HCT116 (cell line): ENCODE measurements around the gene DCTN3. TPM values are rescaled to one million over a fixed set of nuclear protein-coding genes. Genes with fewer than 3 reads are reported as not detected.

Experiments used
- ATAC-seq: fragments of 200-7000 bp; cut with Tn5 transposase; 2 replicates; pipeline ENCODE4 v1.9.1; 2020; ENCODE audit warnings: mild to moderate bottlenecking, moderate library complexity
- BruUV-seq: library from RNA; stranded (reverse); fragments of 400-500 nt; replicated peaks from 2 replicates; lab custom pipeline; 2021; lab: Mats Ljungman, UMichigan
- CTCF ChIA-PET: fragments of 300-600 bp; sonication (Branson Sonifier 250); formaldehyde crosslinking; loops from one replicate; lab custom pipeline; 2021; ENCODE audit warnings: antibody characterized with exemption; lab: Charles Lee
- POLR2A ChIA-PET: fragments of 300-600, 350-600 bp; sonication (Branson Sonifier 250); formaldehyde crosslinking; loops from one replicate; lab custom pipeline; 2021; ENCODE audit warnings: antibody characterized with exemption; lab: Charles Lee
- RAD21 ChIA-PET, 2 experiments: fragments of 300-600 bp; sonication (Branson Sonifier 250); formaldehyde crosslinking; loops; one replicate each; lab custom pipeline; 2023; ENCODE audit warnings: low total read pairs in 2 of 2; ENCODE audit not compliant: uncharacterized antibody in 2 of 2, unreplicated experiment in 2 of 2, low non-redundant PET in 1 of 2; lab: Charles Lee
- DNase-seq: peaks from one replicate; pipeline ENCODE4 v3.0.0-alpha.2; 2010; ENCODE audit warnings: low read depth, low spot score
- H2AFZ ChIP-seq: fragments of 200-600 bp; shearing (Covaris generic), sonication (generic); 2 replicates; pipeline ENCODE4 v1.6.1; 2017; ENCODE audit warnings: low read depth, mixed run types, mixed read lengths, antibody characterized with exemption, low read length; ENCODE audit not compliant: poor library complexity, severe bottlenecking
- H3K27ac ChIP-seq: 2 replicates; pipeline ENCODE4 v1.5.1; 2012; ENCODE audit warnings: low read depth, low read length
- H3K27me3 ChIP-seq: fragments of 200-600 bp; sonication (generic); 2 replicates; pipeline ENCODE4 v1.6.1; 2016; ENCODE audit warnings: mixed run types, low read length, mixed read lengths; ENCODE audit not compliant: insufficient read depth
- H3K36me3 ChIP-seq, 2 experiments: fragments of 200-500 bp in 1 of 2; fragments of 200-600 bp in 1 of 2; sonication (Bioruptor generic) in 1 of 2; sonication (generic) in 1 of 2; 2 replicates each; pipeline versions ENCODE4 v1.5.1 to v1.6.1; 2014 to 2016; ENCODE audit warnings: low read length in 2 of 2, inconsistent platforms in 1 of 2, mixed read lengths in 1 of 2, mixed run types in 1 of 2; ENCODE audit not compliant: insufficient read depth in 2 of 2, control insufficient read depth in 1 of 2
- H3K4me1 ChIP-seq, 2 experiments: fragments of 200-600 bp in 1 of 2; sonication (generic) in 1 of 2; 2 replicates each; pipeline versions ENCODE4 v1.5.1 to v1.6.1; 2012 to 2017; ENCODE audit warnings: low read length in 2 of 2, inconsistent platforms in 1 of 2, mild to moderate bottlenecking in 1 of 2, mixed read lengths in 1 of 2, mixed run types in 1 of 2, moderate library complexity in 1 of 2; ENCODE audit not compliant: insufficient read depth in 2 of 2, control insufficient read depth in 1 of 2
- H3K4me2 ChIP-seq: fragments of 200-600 bp; sonication (generic); 2 replicates; pipeline ENCODE4 v1.6.1; 2017; ENCODE audit warnings: mixed run types, low read length, mixed read lengths
- H3K4me3 ChIP-seq, 2 experiments: fragments of 200-600 bp in 1 of 2; sonication (generic) in 1 of 2; replicated peaks in 1 of 2; 2 replicates each; pipeline ENCODE4 v1.5.1; 2011 to 2016; ENCODE audit warnings: low read length in 2 of 2, control low read depth in 1 of 2, low read depth in 1 of 2, mild to moderate bottlenecking in 1 of 2, mixed read lengths in 1 of 2, mixed run types in 1 of 2
- H3K79me2 ChIP-seq: fragments of 200-600 bp; sonication (generic); 2 replicates; pipeline ENCODE4 v1.6.1; 2017; ENCODE audit warnings: mild to moderate bottlenecking, mixed run types, low read length, moderate library complexity, mixed read lengths; ENCODE audit not compliant: insufficient read depth
- H3K9ac ChIP-seq: fragments of 200-600 bp; sonication (generic); 2 replicates; pipeline ENCODE4 v1.6.1; 2016; ENCODE audit warnings: low read length, mixed read lengths
- H3K9me2 ChIP-seq: fragments of 200-600 bp; sonication (generic), shearing (Covaris generic); 2 replicates; pipeline ENCODE4 v1.6.1; 2017; ENCODE audit warnings: mixed run types, mild to moderate bottlenecking, moderate library complexity; ENCODE audit not compliant: insufficient read depth
- H3K9me3 ChIP-seq, 2 experiments: fragments of 200-500 bp in 1 of 2; fragments of 200-600 bp in 1 of 2; sonication (Bioruptor generic) in 1 of 2; sonication (generic) in 1 of 2; 2 replicates each; pipeline ENCODE4 v1.6.1; 2014 to 2017; ENCODE audit warnings: low read length in 2 of 2, mixed read lengths in 2 of 2, inconsistent platforms in 1 of 2, low read depth in 1 of 2, mild to moderate bottlenecking in 1 of 2, mixed run types in 1 of 2, moderate library complexity in 1 of 2; ENCODE audit not compliant: control insufficient read depth in 1 of 2, insufficient read depth in 1 of 2
- H4K20me1 ChIP-seq: fragments of 200-600 bp; sonication (generic), shearing (Covaris generic); 2 replicates; pipeline ENCODE4 v1.6.1; 2017; ENCODE audit warnings: mixed run types, mild to moderate bottlenecking, moderate library complexity; ENCODE audit not compliant: insufficient read depth
- EZH2phosphoT487 ChIP-seq: fragments of 200-600 bp; IDR thresholded peaks from 2 replicates; pipeline ENCODE4 v1.6.1; 2018; ENCODE audit warnings: antibody characterized with exemption, borderline replicate concordance
- POLR2A ChIP-seq: IDR thresholded peaks from 2 replicates; pipeline ENCODE4 v1.7.0; 2011; ENCODE audit warnings: borderline replicate concordance; ENCODE audit not compliant: insufficient read depth, insufficient read length; ENCODE audit errors: extremely low read depth
- POLR2AphosphoS5 ChIP-seq: IDR thresholded peaks from 2 replicates; pipeline ENCODE4 v1.6.1; 2011; ENCODE audit warnings: mild to moderate bottlenecking, low read depth, low read length, moderate library complexity
- RAD21 ChIP-seq: IDR thresholded peaks from 2 replicates; pipeline ENCODE4 v1.6.1; 2012; ENCODE audit warnings: low read depth, mild to moderate bottlenecking
- SIN3A ChIP-seq: IDR thresholded peaks from 2 replicates; pipeline ENCODE4 v1.6.1; 2012; ENCODE audit warnings: low read depth
- SP1 ChIP-seq: IDR thresholded peaks from 2 replicates; pipeline ENCODE4 v1.6.1; 2012; ENCODE audit warnings: low read depth
- SRF ChIP-seq: IDR thresholded peaks from 2 replicates; pipeline ENCODE4 v1.6.1; 2012; ENCODE audit warnings: low read depth
- TCF7L2 ChIP-seq: IDR thresholded peaks from 2 replicates; pipeline ENCODE4 v1.7.0; 2011; ENCODE audit warnings: borderline replicate concordance, inconsistent platforms; ENCODE audit not compliant: insufficient read depth, insufficient read length; ENCODE audit errors: extremely low read depth
- intact Hi-C: fragments of 100-400 bp; cut with micrococcal nuclease; formaldehyde crosslinking; loops from 2 replicates; pipeline ENCODE4 v1.10.0; 2022
- total RNA-seq: library from RNA; stranded (reverse); gene quantifications from one replicate; pipeline ENCODE4 v1.2.1, GENCODE V29; 2021; ENCODE audit not compliant: unreplicated experiment
- TF ChIP-seq, protein P1 (sequence below): IDR thresholded peaks from 2 replicates; pipeline ENCODE4 v1.6.1; 2012; ENCODE audit warnings: low read depth
- TF ChIP-seq, protein P2 (sequence below), 3 experiments: fragments of 200-600 bp in 1 of 3; sonication (generic) in 1 of 3; IDR thresholded peaks in 2 of 3; conservative IDR thresholded peaks in 1 of 3; 2 replicates each; pipeline ENCODE4 v1.5.1; 2012 to 2017; ENCODE audit warnings: low read depth in 2 of 3, low read length in 2 of 3, antibody characterized with exemption in 1 of 3, borderline replicate concordance in 1 of 3, control low read depth in 1 of 3, mild to moderate bottlenecking in 1 of 3, mixed read lengths in 1 of 3, mixed run types in 1 of 3, moderate library complexity in 1 of 3; ENCODE audit not compliant: insufficient read depth in 1 of 3
- TF ChIP-seq, protein P3 (sequence below): IDR thresholded peaks from 2 replicates; pipeline ENCODE4 v1.6.1; 2011; ENCODE audit warnings: mild to moderate bottlenecking, low read length, moderate library complexity; ENCODE audit not compliant: insufficient replicate concordance; ENCODE audit errors: extremely low read depth

The DCTN3 gene
- total RNA-seq, 1 experiment from 2014 or later = 64.0 TPM

DNA sequence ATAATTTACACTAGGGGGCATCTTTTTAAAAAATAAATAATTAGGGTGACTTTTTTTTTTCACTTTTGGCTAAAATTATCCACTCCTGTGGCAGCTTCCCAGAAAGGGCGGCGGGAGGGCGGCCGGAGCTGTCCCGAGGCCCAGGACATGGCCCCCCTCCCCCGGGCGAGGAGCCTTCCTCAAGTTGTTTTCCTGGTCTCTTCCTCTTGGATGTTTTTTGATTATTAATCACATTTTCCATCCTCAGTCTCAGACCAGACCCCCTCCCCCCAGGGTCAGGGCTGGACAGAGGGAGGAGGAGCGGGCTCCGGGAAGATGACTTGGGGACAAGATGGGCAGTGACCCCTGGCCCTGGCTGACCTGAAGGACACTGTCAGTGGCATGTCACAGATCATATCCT lies 26.1 kb downstream of the DCTN3 start:
- H3K27ac ChIP-seq = no peak overlapping the region
- TF ChIP-seq, protein P1, sequence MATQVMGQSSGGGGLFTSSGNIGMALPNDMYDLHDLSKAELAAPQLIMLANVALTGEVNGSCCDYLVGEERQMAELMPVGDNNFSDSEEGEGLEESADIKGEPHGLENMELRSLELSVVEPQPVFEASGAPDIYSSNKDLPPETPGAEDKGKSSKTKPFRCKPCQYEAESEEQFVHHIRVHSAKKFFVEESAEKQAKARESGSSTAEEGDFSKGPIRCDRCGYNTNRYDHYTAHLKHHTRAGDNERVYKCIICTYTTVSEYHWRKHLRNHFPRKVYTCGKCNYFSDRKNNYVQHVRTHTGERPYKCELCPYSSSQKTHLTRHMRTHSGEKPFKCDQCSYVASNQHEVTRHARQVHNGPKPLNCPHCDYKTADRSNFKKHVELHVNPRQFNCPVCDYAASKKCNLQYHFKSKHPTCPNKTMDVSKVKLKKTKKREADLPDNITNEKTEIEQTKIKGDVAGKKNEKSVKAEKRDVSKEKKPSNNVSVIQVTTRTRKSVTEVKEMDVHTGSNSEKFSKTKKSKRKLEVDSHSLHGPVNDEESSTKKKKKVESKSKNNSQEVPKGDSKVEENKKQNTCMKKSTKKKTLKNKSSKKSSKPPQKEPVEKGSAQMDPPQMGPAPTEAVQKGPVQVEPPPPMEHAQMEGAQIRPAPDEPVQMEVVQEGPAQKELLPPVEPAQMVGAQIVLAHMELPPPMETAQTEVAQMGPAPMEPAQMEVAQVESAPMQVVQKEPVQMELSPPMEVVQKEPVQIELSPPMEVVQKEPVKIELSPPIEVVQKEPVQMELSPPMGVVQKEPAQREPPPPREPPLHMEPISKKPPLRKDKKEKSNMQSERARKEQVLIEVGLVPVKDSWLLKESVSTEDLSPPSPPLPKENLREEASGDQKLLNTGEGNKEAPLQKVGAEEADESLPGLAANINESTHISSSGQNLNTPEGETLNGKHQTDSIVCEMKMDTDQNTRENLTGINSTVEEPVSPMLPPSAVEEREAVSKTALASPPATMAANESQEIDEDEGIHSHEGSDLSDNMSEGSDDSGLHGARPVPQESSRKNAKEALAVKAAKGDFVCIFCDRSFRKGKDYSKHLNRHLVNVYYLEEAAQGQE = no peak
- TF ChIP-seq SP1 (no peak), EZH2phosphoT487 (no peak), SRF (no peak), SIN3A (no peak), RAD21 (no peak), POLR2A (no peak), TCF7L2 (no peak), POLR2AphosphoS5 (no peak)
- TF ChIP-seq, protein P2, sequence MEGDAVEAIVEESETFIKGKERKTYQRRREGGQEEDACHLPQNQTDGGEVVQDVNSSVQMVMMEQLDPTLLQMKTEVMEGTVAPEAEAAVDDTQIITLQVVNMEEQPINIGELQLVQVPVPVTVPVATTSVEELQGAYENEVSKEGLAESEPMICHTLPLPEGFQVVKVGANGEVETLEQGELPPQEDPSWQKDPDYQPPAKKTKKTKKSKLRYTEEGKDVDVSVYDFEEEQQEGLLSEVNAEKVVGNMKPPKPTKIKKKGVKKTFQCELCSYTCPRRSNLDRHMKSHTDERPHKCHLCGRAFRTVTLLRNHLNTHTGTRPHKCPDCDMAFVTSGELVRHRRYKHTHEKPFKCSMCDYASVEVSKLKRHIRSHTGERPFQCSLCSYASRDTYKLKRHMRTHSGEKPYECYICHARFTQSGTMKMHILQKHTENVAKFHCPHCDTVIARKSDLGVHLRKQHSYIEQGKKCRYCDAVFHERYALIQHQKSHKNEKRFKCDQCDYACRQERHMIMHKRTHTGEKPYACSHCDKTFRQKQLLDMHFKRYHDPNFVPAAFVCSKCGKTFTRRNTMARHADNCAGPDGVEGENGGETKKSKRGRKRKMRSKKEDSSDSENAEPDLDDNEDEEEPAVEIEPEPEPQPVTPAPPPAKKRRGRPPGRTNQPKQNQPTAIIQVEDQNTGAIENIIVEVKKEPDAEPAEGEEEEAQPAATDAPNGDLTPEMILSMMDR (IDR thresholded peaks at IDR 0.05 in 2 of 3, conservative IDR thresholded peaks at IDR 0.05 in 1 of 3; ENCODE audit: borderline replicate concordance in 1 of 3, insufficient read depth in 1 of 3, low read depth in 2 of 3, low read length in 2 of 3) = no peak
- TF ChIP-seq, protein P3, sequence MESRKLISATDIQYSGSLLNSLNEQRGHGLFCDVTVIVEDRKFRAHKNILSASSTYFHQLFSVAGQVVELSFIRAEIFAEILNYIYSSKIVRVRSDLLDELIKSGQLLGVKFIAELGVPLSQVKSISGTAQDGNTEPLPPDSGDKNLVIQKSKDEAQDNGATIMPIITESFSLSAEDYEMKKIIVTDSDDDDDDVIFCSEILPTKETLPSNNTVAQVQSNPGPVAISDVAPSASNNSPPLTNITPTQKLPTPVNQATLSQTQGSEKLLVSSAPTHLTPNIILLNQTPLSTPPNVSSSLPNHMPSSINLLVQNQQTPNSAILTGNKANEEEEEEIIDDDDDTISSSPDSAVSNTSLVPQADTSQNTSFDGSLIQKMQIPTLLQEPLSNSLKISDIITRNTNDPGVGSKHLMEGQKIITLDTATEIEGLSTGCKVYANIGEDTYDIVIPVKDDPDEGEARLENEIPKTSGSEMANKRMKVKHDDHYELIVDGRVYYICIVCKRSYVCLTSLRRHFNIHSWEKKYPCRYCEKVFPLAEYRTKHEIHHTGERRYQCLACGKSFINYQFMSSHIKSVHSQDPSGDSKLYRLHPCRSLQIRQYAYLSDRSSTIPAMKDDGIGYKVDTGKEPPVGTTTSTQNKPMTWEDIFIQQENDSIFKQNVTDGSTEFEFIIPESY = no peak
- TF ChIP-seq, all 23 proteins: peak for 0
- no TSS peak for BruUV-seq
- DNase-seq (no peak), ATAC-seq (no peak)
- Histone ChIP-seq H3K79me2 (no peaks in the 10 kb centered on the region), H3K9me2 (no peaks in the 10 kb centered on the region), H3K4me3 (no peak overlapping the region), H3K4me2 (no peak overlapping the region), H3K27me3 (no peaks in the 10 kb centered on the region), H3K9ac (no peak overlapping the region), H2AFZ (no peak overlapping the region), H3K4me1 (peaks cover 0 to 8% of the 10 kb centered on the region in 2 experiments; a peak in 2 of 4 replicates), H4K20me1 (no peaks in the 10 kb centered on the region), H3K9me3 (no peaks in the 10 kb centered on the region), H3K36me3 (no peaks in the 10 kb centered on the region)
- CTCF ChIA-PET = interaction anchor here (1.7 kb wide), 1 partner anchor 10 kb away, joined by 9 read pairs; no protein-coding TSS in a partner anchor
- intact Hi-C loops = loop anchor here (5.0 to 10.0 kb wide), 2 partner anchors 92 to 189 kb away; no protein-coding TSS in a partner anchor
- POLR2A ChIA-PET = no interaction called here
- RAD21 ChIA-PET = no interaction called here
